ENCODE results near the gene RFLNA.

RFLNA gene

DNA sequence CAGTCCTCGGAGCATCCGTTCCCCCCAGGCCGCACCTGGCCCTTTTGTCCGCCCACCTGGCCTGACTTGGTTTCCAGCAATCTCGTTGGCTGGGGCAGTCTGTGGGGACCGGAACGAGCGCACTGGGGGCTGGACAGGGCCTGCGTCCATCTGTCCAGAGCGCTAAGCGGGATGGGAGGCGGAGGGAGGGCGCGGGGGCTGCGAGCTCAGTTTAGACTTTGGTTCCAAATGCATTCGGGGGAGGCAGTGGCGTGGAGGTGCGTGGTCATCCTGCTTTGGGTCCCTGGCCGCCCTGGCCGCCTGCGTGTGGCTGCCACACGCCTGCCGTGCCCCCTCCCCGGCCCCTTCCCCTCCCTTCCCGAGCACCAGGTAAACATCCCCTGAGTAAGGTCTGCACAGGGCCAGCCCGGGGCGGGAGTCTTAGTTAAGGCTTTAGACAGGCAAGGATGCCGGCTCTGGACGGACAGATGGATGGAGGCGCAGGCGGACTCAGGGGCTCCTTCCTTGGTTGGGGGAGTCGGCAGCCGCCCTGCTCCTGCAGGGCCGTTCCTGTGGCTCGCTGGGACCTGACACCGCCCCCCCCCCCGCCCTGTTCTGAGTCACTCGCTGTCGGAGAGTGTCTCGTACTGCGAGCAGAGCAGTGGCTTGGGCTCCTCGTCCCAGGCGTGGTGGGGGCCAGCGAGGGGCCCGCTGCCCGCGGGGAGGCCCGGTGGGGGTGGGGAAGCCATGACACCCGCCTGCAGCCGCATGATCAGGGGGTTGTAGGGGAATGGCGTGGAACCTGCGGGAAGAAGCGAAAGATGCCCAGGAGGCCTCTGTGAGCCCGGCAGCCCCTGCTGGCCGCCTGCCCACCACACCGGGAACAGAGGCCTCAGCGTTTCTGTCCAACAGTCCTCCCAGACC lies 30.2 kb downstream of the RFLNA start:
- no peak for DNase-seq
- in situ Hi-C loops (cut with HindIII; ENCODE audit: low pct_ligation_motif_present, low pct_unique_long_range_greater_than_20kb, low sequenced_read_pairs), result loop anchor here (25.0 kb wide), 1 partner anchor 288 kb away; no protein-coding TSS in a partner anchor

DNA sequence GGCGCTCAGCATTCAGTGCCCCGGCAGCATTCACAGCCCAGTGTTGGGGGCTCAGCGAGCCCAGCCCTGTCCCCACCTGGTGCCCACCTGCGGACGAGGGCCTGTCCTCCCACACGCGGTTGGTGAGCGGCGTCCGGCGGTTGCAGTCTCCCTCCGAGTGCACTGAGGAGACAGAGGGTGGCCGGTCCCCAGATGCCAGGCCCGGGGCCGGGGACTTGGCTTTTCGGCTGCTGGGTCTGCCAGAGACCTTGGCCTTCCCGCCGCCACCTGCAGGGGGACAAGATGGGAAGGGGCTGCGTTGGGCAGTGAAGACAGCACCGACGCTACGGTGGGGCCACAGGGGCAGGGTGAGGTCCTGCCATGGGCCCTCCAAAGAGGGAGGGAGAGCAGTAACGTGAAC lies 31.2 kb downstream of the RFLNA start:
- DNase-seq, result no peak
- in situ Hi-C loops (cut with HindIII; ENCODE audit: low pct_ligation_motif_present, low pct_unique_long_range_greater_than_20kb, low sequenced_read_pairs), result no loop called here

DNA sequence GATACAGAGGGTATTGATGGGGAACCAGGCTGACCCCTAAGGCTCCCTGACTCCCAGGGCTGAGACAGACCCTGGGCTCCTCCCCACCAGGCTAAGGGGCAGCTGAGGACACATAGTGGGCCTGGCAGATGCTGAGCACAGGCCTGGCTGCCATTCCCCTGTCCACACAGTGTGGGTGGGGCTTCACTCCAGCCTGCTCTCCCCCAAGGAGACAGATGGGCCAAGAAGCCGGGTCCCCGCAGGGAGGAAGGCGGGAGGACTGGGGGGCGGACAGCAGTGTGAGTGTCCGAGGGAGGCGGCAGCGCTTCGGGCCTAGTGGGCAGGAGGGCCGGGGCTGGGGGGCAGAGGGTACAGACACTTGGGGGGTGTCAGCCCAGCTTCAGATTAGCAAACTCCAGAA lies 32.0 kb downstream of the RFLNA start:
- in situ Hi-C loops (cut with HindIII; ENCODE audit: low pct_ligation_motif_present, low pct_unique_long_range_greater_than_20kb, low sequenced_read_pairs), result no loop called here
- DNase-seq, result no peak

DNA sequence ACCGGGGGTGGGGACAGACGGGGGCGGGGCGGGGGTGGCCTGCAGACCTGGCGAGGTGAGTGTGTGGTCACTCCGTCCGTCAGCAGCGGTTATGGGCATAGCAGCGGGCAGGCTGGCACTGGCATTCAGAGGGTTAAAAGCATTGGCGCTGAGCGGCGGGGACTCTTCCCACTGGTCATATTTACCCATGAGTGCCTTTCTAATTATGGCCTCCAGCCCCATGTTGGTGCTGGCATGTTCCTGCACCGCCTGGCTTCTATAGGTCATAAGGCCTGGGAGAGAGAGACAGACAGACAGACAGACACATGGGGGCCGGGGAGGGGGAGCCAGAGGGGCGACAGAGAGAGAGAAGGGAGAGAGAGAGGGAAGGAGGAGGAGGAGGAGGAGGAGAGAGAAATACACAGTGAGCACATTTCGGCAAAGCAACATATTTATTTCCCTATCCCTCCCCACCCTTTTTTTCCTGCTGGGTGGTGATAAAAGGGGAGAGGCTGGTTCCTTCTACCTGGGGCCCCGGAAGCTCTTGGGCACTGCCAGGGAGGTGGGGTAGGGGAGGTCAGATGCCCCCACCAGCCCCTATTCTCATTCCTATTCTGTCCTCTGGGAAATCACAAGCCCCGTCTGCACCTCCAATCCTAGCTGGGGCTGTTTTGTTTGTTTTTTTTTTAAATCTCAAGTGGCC lies 32.6 kb downstream of the RFLNA start:
- in situ Hi-C loops (cut with HindIII; ENCODE audit: low pct_ligation_motif_present, low pct_unique_long_range_greater_than_20kb, low sequenced_read_pairs), result no loop called here

DNA sequence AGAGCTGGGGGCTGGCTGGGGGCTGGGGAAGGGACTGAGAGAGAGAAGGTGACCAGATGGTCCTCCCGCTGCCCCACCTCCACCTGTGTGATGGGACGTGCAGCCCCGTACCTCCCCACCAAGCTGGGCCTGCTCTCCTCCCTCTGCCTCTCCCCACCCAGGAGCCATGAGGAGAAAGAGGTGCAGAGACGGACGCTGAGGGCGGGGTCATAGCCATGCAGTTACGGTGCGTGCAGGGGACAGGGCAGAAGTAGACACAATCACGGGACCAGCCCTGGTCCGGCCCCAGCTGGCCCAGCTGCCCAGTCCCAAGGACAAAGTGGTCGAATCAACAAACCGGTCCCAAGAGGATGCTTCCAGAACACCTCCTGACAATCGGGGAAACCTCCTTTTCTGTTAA lies 33.2 kb downstream of the RFLNA start:
- in situ Hi-C loops (cut with HindIII; ENCODE audit: low pct_ligation_motif_present, low pct_unique_long_range_greater_than_20kb, low sequenced_read_pairs), result no loop called here
- no peak for DNase-seq

More for the DNA sequence above, 32.6 kb downstream of the RFLNA start:
- DNase-seq, result no peak

DNA sequence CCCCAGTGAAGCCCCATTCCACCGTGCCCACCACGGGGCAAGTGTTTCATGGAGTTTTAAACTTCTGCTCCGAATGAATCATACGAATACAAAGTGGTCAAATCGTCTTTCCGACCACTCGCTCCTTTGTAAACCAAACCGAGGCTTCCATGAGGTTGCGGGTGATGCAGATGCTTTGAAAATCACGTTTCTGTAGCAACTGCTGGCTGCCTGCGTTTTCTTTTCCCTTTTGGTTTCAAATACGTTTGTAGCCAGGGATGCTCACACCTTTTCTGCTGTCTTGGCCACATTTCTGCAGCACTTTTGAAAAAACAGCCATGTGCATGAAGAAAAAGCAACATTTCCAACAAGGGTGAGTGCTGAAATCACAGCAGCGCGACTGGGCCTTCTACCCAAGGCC lies 33.7 kb downstream of the RFLNA start:
- DNase-seq, result no peak
- in situ Hi-C loops (cut with HindIII; ENCODE audit: low pct_ligation_motif_present, low pct_unique_long_range_greater_than_20kb, low sequenced_read_pairs), result no loop called here

DNA sequence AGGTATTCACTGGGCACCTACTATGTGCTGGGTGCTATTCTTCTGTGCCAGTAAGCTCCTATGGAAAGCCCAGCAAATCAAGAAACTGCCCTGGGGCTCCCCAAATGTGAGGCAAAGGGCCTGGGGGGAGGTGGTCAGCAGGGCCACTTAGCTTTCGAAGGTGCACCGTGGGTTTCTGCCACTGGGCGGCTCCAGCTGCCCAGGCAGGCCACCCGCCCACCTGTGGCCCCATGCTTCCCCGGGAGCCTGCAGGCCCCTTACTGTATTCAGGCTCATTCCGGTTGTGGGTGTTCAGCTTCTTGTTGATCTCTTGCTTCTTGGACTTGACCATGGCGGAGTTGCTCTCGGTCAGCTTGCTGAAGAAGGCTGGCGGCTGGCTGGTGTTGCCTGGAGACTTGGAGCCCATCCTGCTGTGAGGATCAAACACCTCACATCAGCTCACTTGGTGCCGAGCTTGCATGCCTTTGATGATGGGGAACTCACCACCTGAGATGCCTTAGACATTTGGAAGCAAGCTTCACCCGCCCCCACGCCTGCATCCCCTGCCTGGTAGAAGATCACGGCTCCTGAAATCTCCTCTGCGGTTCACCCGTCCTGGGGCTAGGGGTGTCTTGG lies 37.3 kb downstream of the RFLNA start:
- in situ Hi-C loops (cut with HindIII; ENCODE audit: low pct_ligation_motif_present, low pct_unique_long_range_greater_than_20kb, low sequenced_read_pairs), result no loop called here
- no peak for DNase-seq

DNA sequence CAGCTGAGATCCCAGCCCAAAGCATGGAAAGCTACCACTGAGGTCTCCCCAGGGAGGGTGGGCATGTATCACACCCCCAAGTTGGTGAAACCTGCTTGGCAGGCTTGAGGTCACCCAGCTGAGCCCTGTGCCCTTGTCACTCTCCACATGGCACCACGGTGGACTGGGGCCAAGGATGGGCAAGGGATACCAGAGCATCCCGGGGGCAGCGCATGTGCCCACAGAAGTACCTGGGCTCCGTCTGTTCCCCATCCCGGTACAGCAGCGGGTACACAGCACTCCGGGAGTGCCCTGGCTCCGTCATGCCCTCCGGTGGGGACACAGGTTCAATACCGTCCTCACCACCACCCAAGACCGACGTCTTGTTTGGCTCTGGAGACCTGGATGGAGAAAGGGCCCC lies 38.0 kb downstream of the RFLNA start:
- in situ Hi-C loops (cut with HindIII; ENCODE audit: low pct_ligation_motif_present, low pct_unique_long_range_greater_than_20kb, low sequenced_read_pairs), result no loop called here
- no peak for DNase-seq

DNA sequence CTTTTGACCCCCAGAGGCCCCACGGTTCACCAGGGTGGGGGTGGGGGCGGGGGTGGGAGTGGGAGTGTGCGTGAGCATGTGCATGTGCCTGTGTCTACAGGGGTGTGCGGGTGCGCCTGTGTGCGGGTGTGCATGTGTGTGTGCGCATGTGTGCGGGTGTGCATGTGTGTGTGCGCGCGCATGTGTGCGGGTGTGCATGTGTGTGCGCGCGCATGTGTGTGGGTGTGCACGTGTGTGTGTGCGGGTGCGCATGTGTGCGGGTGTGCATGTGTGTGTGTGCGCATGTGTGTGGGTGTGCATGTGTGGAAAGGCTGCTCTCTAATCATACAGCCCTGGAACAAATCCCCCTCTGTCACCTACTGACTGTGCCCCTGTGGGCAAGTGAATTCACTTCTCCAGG lies 38.8 kb downstream of the RFLNA start:
- in situ Hi-C loops (cut with HindIII; ENCODE audit: low pct_ligation_motif_present, low pct_unique_long_range_greater_than_20kb, low sequenced_read_pairs), result no loop called here

DNA sequence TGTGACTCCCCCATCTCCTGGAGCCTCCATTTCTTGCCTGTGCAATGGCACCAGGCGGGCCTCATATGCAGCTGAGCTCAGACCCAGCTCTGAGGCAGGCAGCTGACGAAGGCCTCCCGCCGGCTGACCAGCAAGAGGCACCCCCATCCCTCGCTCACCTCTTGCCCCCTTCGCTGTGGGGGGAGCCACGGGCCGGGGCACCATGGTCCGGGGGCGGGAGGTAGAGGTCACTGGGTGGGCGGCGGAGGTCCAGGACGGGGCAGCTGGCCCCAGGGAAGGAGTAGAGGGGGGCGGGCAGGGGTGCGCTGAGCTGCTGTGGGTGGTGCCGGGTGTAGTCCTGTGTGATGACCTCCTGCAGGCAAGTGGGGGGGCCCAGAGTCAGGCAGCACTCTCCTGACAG lies 39.4 kb downstream of the RFLNA start:
- in situ Hi-C loops (cut with HindIII; ENCODE audit: low pct_ligation_motif_present, low pct_unique_long_range_greater_than_20kb, low sequenced_read_pairs), result no loop called here
- DNase-seq, result no peak

More for the DNA sequence above, 38.8 kb downstream of the RFLNA start:
- DNase-seq, result no peak

DNA sequence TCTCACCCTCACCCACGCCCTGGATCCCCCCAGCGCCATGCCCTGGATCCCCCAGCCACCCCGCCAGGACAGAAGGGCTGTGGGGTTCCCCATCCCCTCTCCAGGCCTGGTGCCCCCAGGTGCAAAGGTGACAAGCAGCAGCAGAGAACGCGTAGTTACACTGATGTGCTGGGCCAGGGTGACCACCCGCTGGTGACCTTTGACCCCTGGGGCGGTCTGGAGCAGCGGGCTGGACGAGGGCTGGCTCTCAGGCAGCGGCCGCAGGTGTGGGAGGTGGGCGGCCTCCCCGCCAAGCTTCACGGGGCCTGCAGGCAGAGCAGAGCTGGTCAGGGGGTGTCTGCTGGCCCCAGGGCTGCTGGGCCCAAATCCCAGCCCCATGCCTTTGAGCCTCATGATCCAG lies 40.1 kb downstream of the RFLNA start:
- in situ Hi-C loops (cut with HindIII; ENCODE audit: low pct_ligation_motif_present, low pct_unique_long_range_greater_than_20kb, low sequenced_read_pairs), result no loop called here
- no peak for DNase-seq

DNA sequence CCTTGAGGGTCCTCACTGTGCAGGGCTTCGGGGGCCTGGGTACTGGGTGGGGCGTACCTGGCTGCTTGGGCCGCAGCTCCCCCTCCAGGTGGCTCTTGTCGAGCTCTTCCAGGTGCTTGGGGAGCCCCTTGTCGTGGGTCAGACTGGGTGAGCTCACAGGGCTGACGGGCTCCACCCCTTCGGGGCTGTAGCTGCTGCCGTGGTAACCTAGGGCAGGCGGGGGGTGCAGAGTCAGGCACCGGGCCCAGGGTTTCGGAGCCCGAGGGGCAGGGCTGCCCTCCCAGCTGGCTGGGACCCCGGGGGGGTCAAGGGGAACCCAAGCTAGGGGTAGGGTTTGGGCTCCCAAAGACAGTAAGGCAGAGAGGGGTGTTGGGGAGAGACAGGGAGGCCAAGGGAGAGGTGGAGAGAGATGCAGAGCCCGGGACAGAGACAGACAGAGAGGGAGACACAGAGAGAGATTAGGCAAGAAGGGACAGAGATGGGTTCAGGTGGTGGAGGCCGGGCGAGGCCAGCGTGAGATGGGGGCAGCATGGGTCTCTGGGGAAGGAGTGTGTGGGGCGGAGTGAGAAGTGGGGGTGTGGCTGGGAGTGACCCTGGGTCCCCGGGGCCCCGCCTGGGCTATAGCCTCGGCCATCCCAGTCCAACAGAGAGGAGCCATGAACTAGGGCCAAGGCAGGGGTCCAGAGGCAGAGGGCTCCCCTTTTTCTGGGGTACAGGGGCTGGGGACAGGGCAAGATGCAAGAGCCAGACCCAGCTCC lies 40.7 kb downstream of the RFLNA start:
- in situ Hi-C loops (cut with HindIII; ENCODE audit: low pct_ligation_motif_present, low pct_unique_long_range_greater_than_20kb, low sequenced_read_pairs), result no loop called here
- DNase-seq, result no peak

DNA sequence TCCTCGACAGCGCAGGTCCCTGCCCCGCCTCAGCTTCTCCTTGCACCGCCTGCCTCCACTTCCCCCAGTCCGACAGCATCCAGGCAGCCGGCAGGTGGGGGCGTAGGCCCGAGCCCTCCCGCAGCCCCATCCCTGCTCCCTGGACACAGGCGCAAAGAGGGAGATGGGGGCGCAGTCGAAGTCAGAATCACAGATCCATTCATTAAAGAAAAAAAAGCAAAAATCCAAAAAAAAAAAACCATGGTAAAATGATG lies 41.2 kb downstream of the RFLNA start:
- DNase-seq, result no peak
- in situ Hi-C loops (cut with HindIII; ENCODE audit: low pct_ligation_motif_present, low pct_unique_long_range_greater_than_20kb, low sequenced_read_pairs), result no loop called here

DNA sequence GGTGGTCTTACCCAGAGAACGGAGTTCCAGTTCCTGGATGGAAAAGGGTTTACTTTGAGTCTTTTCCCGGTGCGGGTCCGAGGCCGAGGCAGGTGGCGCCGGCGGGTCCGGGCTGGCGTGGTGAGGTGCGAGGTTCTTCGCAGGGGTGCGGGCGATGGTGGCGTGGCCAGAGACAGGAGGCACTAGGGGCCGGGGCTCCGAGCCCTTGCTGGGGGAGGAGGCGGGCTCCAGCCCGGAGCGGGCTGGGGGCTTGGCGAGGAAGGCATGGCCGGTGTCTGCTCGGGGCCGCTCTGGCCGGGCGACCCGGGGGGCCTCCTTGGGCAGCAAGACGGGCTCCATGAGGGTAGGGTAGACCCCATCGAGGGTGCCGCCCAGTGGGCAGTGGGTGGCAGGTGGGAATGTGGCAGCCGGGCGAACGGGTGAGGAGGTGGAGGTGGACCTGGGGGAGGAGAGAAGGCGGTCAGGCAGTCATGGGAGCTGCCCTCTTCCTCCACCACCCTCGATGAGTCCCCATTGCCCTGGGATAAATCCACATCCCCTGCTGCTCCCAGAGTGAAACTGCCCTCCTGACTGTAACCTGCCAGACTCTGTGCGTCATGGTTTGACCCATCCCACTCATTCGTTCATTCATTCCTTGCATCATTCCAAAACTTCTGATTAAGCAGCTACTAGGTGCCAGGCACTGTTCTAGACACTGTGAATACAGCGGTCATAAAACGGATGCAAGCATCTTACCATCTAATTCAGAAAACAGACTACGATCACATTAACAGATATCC lies 42.0 kb downstream of the RFLNA start:
- DNase-seq, result no peak
- in situ Hi-C loops (cut with HindIII; ENCODE audit: low pct_ligation_motif_present, low pct_unique_long_range_greater_than_20kb, low sequenced_read_pairs), result no loop called here

DNA sequence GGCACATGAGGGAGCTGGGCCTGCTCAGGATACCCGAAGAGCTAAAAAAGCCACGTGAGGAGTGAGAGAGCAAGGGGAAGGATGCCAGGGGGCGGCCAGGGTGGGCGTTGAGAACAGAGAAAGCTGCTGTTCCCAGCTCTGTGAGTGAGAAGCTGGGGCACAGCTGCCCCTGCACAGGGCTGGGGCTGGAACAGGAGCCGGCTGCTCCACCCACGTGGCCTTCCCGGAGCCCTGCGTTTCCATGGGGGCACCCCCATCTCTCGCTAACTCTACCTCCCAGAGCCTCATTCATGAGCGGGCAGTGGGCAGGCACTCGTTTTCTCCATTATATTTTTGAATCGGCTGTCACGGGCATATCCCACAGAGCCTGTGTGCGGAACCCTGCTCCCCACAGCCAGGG lies 42.7 kb downstream of the RFLNA start:
- DNase-seq, result no peak
- in situ Hi-C loops (cut with HindIII; ENCODE audit: low pct_ligation_motif_present, low pct_unique_long_range_greater_than_20kb, low sequenced_read_pairs), result no loop called here

DNA sequence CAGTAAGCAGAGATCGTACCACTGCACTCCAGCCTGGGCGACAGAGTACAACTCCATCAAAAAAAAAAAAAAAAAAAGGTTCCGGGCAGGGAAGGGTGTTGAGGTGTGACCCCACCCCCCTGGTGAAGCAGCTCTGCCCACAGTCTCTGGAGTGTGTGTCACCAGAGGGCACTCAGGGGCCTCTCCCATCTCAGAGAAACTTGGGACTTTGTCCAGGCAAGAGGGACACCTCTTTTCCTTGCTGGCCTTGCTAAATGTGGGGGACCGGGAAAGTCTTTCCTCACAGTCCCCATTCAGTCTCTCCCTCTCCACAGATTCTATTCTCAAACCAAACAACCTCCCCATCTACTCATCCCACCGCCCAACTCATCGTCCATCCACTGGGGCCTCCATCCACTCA lies 43.6 kb downstream of the RFLNA start:
- in situ Hi-C loops (cut with HindIII; ENCODE audit: low pct_ligation_motif_present, low pct_unique_long_range_greater_than_20kb, low sequenced_read_pairs), result no loop called here

DNA sequence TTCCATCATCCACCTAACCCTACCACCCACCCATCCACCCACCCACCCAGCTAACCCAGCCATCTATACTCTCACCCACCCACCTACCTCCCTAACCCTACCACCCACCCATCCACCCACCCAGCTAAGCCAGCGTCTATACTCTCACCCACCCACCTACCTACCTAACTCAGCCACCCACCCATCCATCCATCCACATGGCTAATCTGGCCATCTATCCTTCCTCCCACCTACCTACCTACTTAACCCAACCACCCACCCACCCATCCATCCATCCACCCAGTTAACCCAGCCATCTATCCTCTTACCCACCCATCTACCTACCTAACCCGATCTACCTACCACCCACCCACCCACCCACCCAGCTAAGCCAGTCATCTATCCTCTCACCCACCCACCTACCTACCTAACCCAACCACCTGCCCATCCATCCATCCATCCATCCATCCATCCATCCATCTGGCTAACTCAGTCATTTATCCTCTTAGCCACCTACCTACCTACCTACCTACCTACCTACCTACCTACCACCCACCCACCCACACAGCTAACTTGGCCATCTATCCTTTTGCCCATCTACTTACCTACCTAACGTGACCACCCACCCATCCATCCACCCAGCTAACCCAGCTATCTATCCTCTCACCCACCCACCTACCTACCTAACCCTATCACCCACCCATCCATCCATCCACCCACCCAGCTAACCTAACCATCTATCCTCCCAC lies 44.1 kb downstream of the RFLNA start:
- in situ Hi-C loops (cut with HindIII; ENCODE audit: low pct_ligation_motif_present, low pct_unique_long_range_greater_than_20kb, low sequenced_read_pairs), result no loop called here
- DNase-seq, result no peak

More for the DNA sequence above, 43.6 kb downstream of the RFLNA start:
- DNase-seq, result no peak

Measured in ACHN (cell line).